Thyroid gland (tissue), 4 donors: ENCODE results near the gene MLYCD.

Experiments
- CTCF ChIP-seq, 6 experiments: fragments of 200-600 bp in 3 of 6; fragments of 450-650 bp in 3 of 6; sonication (generic) in 3 of 6; IDR thresholded peaks; one replicate each; pipeline ENCODE4 v1.5.1; 2016 to 2019; ENCODE audit warnings: antibody characterized with exemption in 6 of 6, mild to moderate bottlenecking in 2 of 6, inconsistent platforms in 1 of 6, moderate library complexity in 1 of 6
- POLR2A ChIP-seq, 2 donors: fragments of 450-650 bp; IDR thresholded peaks; one replicate each; pipeline ENCODE4 v1.6.1; 2017; ENCODE audit warnings: antibody characterized with exemption in 2 of 2, mild to moderate bottlenecking in 2 of 2, moderate library complexity in 1 of 2

GRCh38 chr16:83968306-83968851 is 69.5 kb downstream of the MLYCD start:
- TF ChIP-seq CTCF (IDR thresholded peaks at IDR 0.05) (peak in 1 of 6 experiments; percentile 1), POLR2A (IDR thresholded peaks at IDR 0.05) (no peak)
